Lower lobe of right lung (tissue), 2 donors: Measurements from ENCODE around the gene GP9. TPM values are rescaled to one million over a fixed set of nuclear protein-coding genes. Genes with fewer than 3 reads are reported as not detected.
A peak's percentile ranks its signal among the peaks of the same experiment; 100 is the strongest.

Source experiments
- ATAC-seq, 2 donors: fragments of 200-7000 bp; cut with Tn5 transposase; one replicate each; pipeline ENCODE4 v1.9.1; 2020 to 2022; ENCODE audit warnings: mild to moderate bottlenecking in 2 of 2, moderate library complexity in 2 of 2
- DNase-seq: peaks from one replicate; pipeline ENCODE4 v3.0.0-alpha.2; 2020
- H3K27ac ChIP-seq: fragments of 200-600 bp; one replicate; pipeline ENCODE4 v1.8.0; 2022
- H3K27me3 ChIP-seq: fragments of 200-600 bp; one replicate; pipeline ENCODE4 v1.8.0; 2022; ENCODE audit warnings: low read depth
- H3K36me3 ChIP-seq: fragments of 200-600 bp; one replicate; pipeline ENCODE4 v1.8.0; 2022; ENCODE audit warnings: mild to moderate bottlenecking
- H3K4me1 ChIP-seq: fragments of 200-600 bp; one replicate; pipeline ENCODE4 v1.8.0; 2022
- H3K4me3 ChIP-seq: fragments of 200-600 bp; one replicate; pipeline ENCODE4 v1.8.0; 2022; ENCODE audit warnings: mild to moderate bottlenecking
- H3K9me3 ChIP-seq: fragments of 200-600 bp; one replicate; pipeline ENCODE4 v1.8.0; 2022
- CTCF ChIP-seq: fragments of 200-600 bp; IDR thresholded peaks from one replicate; pipeline ENCODE4 v1.8.0; 2022; ENCODE audit warnings: antibody characterized with exemption, mild to moderate bottlenecking
- intact Hi-C: fragments of 100-400 bp; cut with DNase I; formaldehyde crosslinking; loops from one replicate; pipeline ENCODE4 v1.11.0; 2022
- total RNA-seq: library from RNA; stranded (reverse); fragmentation: NEBNext Ultra II Directional; extraction: Animal tissue kit (Norgen Biotek cat#: 25700); gene quantifications from one replicate; pipeline ENCODE4 v1.2.1, GENCODE V29; 2021
- donor health status: DM: no; HTN: yes; CAD: no; lungs with severe emphysema.

Gene GP9
- total RNA-seq, 1 donor from 2014 or later: 2.6 TPM

- no peak for TF ChIP-seq CTCF
- intact Hi-C loops: no loop called here
- H3K9me3 ChIP-seq: no peaks in the 10 kb centered on the region
- no peak for DNase-seq
- H3K4me1 ChIP-seq: peaks cover 6% of the 10 kb centered on the region
- ATAC-seq: no peak
- peaks cover 23% of the 10 kb centered on the region for H3K36me3 ChIP-seq
- no peak overlapping the region for H3K27ac ChIP-seq
- no peaks in the 10 kb centered on the region for H3K27me3 ChIP-seq
- H3K4me3 ChIP-seq: no peak overlapping the region
These were observed 26.8 kb upstream of the GP9 start for GRCh38 chr3:129033633-129034321.

GRCh38 chr3:129034642-129035041 lies 25.9 kb upstream of the GP9 start:
- Histone ChIP-seq H3K4me3 (no peak overlapping the region), H3K36me3 (peaks cover 23% of the 10 kb centered on the region), H3K27ac (no peak overlapping the region), H3K27me3 (no peaks in the 10 kb centered on the region), H3K9me3 (no peaks in the 10 kb centered on the region), H3K4me1 (peaks cover 6% of the 10 kb centered on the region)
- DNase-seq (no peak), ATAC-seq (no peak)
- no peak for TF ChIP-seq CTCF
- intact Hi-C loops: no loop called here

DNA sequence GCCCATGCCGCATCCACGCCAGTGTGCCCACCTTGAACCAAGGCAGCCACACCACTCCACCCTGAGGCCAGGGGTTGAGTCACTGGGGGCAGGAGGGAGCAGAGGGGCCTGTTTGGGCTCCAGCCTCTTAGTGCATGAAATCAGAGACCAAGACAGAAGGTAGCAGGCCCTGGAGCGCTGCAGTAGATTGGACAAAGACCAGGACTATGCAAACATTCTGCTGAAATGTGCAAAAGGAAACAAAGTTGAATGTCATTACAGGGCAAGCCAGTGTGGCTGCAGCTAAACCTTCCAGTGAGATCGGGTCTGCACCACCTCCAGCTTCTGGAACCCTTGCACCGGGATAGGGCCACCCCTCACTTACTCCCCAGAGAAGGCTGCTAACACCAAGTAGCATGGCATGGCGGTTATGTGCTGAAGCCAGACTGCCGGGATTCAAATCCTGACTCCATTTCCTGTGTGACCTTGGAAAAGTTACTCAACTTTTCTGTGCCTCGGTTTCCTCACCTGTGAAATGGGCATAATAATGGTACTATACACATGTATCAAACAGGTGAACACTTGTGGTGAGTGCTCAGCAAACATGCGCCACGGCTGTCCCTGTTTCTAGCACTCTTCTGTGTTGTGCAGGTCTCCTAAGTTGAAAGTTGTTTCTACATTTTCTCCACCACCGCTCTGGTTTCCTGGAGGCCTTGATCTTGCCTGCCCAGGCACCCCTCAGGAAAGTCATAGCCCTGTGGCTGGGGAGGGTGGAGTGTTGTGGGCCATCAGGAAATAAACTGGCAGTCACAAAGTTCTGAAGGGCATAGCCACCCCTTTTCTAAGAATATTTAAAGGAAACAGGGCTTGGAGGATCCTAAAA lies 25.0 kb upstream of the GP9 start:
- no peak for TF ChIP-seq CTCF
- H3K4me1 ChIP-seq: peaks cover 6% of the 10 kb centered on the region
- H3K27me3 ChIP-seq: no peaks in the 10 kb centered on the region
- intact Hi-C loops: no loop called here
- H3K36me3 ChIP-seq: peaks cover 23% of the 10 kb centered on the region
- H3K4me3 ChIP-seq: no peak overlapping the region
- no peak for DNase-seq
- H3K27ac ChIP-seq: peak overlapping the region; percentile 24
- H3K9me3 ChIP-seq: no peaks in the 10 kb centered on the region
- ATAC-seq: no peak

DNA sequence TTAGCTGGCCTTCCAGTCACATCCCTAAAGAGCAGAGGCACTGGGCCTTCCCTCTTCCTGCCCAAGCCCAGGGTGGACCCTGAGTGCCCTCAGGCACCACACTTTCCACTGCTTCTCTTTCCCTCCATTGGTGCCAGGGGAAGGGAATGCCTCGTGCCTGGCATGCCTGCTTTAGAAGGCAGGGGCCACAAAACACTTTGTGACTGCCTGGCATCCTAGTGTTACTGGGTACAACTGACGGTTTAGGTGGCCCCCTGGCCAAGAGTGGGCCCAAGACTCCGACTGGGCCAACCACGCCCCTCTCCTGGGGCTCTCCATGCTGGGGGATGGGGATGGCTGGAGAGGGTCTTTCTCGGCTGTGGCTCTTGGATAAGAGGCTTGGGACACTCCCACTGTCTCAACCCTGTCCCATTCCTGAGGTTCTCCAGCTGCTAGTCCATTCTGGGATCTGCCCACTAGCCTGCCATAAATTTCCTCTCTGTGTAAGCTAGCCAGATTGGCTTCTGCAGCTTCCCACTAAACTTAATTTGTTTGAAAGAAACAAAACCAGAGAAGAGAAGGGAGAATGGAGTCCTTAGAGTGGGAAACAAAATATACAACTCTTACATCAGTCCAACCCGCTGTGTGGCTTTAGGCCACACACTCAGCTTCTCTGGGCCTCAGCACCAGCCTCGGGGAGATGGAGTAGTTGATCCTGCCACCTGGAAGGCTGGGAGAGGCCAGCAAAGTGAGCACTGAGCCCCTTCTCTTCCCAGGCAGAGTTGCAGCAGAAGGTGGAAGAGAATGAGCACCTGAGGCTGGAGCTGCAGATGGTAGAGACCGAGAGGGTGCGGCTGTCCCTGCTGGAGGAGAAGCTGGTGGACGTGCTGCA lies 24.1 kb upstream of the GP9 start:
- TF ChIP-seq CTCF: no peak
- no peak for DNase-seq

GRCh38 chr3:129037093-129037419 lies 23.5 kb upstream of the GP9 start:
- ATAC-seq (no peak), DNase-seq (no peak)
- intact Hi-C loops: no loop called here
- no peak overlapping the region for H3K27ac ChIP-seq
- TF ChIP-seq CTCF: no peak
- H3K36me3 ChIP-seq: peaks cover 15% of the 10 kb centered on the region
- H3K9me3 ChIP-seq: no peaks in the 10 kb centered on the region
- H3K4me1 ChIP-seq: peaks cover 6% of the 10 kb centered on the region
- no peaks in the 10 kb centered on the region for H3K27me3 ChIP-seq
- H3K4me3 ChIP-seq: no peak overlapping the region

More for the DNA sequence above, 24.1 kb upstream of the GP9 start:
- intact Hi-C loops: no loop called here
- no peak overlapping the region for H3K27ac ChIP-seq
- no peak overlapping the region for H3K4me3 ChIP-seq
- peaks cover 18% of the 10 kb centered on the region for H3K36me3 ChIP-seq
- no peak for ATAC-seq
- H3K4me1 ChIP-seq: peaks cover 6% of the 10 kb centered on the region
- H3K9me3 ChIP-seq: no peaks in the 10 kb centered on the region
- H3K27me3 ChIP-seq: no peaks in the 10 kb centered on the region
